SU-DHL-6 (cell line): Measurements from ENCODE around the gene ZBTB24.

Experiments used
- H2AFZ ChIP-seq: fragments of 200-600 bp; sonication (generic); 2 replicates; pipeline ENCODE4 v1.6.1; 2014; ENCODE audit warnings: low read depth, mild to moderate bottlenecking, moderate library complexity, mixed read lengths, antibody characterized with exemption, low read length; ENCODE audit not compliant: severe bottlenecking
- H3F3A ChIP-seq: fragments of 200-600 bp; shearing (Covaris generic); 2 replicates; pipeline ENCODE4 v1.6.0; 2016; ENCODE audit warnings: antibody characterized with exemption, mild to moderate bottlenecking; ENCODE audit not compliant: insufficient read depth
- H3K27ac ChIP-seq: fragments of 200-600 bp; sonication (generic); 2 replicates; pipeline ENCODE4 v1.5.1; 2016; ENCODE audit warnings: low read depth, mild to moderate bottlenecking, low read length, moderate library complexity, mixed read lengths
- H3K27me3 ChIP-seq: fragments of 200-600 bp; sonication (generic), shearing (Covaris generic); 2 replicates; pipeline ENCODE4 v1.6.0; 2014; ENCODE audit warnings: mild to moderate bottlenecking, low read length
- H3K36me3 ChIP-seq: fragments of 200-600 bp; sonication (generic); 2 replicates; pipeline ENCODE4 v1.6.1; 2014; ENCODE audit warnings: mild to moderate bottlenecking, low read length, mixed read lengths
- H3K4me2 ChIP-seq: fragments of 300-600, 200-600 bp; shearing (Covaris generic), sonication (generic); 2 replicates; pipeline ENCODE4 v1.6.0; 2014; ENCODE audit warnings: low read length, low read depth, mild to moderate bottlenecking; ENCODE audit not compliant: poor library complexity, severe bottlenecking
- H3K4me3 ChIP-seq: fragments of 200-600 bp; sonication (generic); 2 replicates; pipeline ENCODE4 v1.5.1; 2014; ENCODE audit warnings: antibody characterized with exemption, low read length, mild to moderate bottlenecking, mixed read lengths; ENCODE audit not compliant: insufficient read depth, poor library complexity, severe bottlenecking
- H3K79me2 ChIP-seq: fragments of 200-600 bp; sonication (generic); 2 replicates; pipeline ENCODE4 v1.6.1; 2014; ENCODE audit warnings: mild to moderate bottlenecking, low read length, moderate library complexity; ENCODE audit not compliant: insufficient read depth
- H3K9ac ChIP-seq: fragments of 200-600 bp; sonication (generic); 2 replicates; pipeline ENCODE4 v1.7.0; 2014; ENCODE audit warnings: mild to moderate bottlenecking, low read length
- H3K9me2 ChIP-seq: fragments of 200-600 bp; sonication (generic); replicated peaks from 2 replicates; pipeline ENCODE4 v1.6.1; 2014; ENCODE audit warnings: low read length; ENCODE audit not compliant: insufficient read depth
- H3K9me3 ChIP-seq: fragments of 200-600 bp; sonication (generic); 2 replicates; pipeline ENCODE4 v1.6.1; 2014; ENCODE audit warnings: low read length, mixed read lengths; ENCODE audit not compliant: insufficient read depth
- H4K20me1 ChIP-seq: fragments of 200-600 bp; sonication (generic); 2 replicates; pipeline ENCODE4 v1.6.1; 2014; ENCODE audit warnings: low read depth, mild to moderate bottlenecking, antibody characterized with exemption, low read length, moderate library complexity, mixed read lengths
- EZH2phosphoT487 ChIP-seq: fragments of 200-600 bp; sonication (generic), shearing (Covaris generic); conservative IDR thresholded peaks from 2 replicates; pipeline ENCODE4 v1.6.1; 2018; ENCODE audit warnings: mild to moderate bottlenecking, antibody characterized with exemption, low read length, moderate library complexity, mixed read lengths
- TF ChIP-seq, protein P1 (sequence below): fragments of 200-600 bp; sonication (generic); IDR thresholded peaks from one replicate; pipeline ENCODE4 v1.5.1; 2017; ENCODE audit warnings: antibody characterized with exemption, mild to moderate bottlenecking, low read length, moderate library complexity; ENCODE audit not compliant: insufficient read depth, poor library complexity, severe bottlenecking

Gene ZBTB24

DNA sequence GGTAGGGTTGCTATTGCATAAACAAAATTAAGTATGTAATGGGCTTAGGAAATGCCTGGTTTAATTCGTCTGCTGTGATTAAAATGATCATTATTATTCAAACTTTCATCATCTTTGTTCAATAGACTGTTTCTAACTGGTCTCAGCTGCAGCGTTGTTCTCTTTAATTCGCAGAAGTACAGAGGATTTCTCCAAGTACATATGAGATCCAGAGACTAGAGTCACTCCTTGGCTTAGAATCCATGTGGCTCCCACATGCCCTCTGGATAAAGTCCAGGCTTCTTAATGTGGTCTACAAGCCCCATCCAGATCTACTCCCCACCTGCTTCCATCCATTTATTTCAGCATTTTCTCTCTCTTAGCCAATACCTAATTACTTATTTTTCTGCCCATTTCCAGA lies 1.1 kb upstream of the ZBTB24 start:
- Histone ChIP-seq H3K36me3 (peaks cover 15% of the 10 kb centered on the region), H3K9ac (peak overlapping the region; percentile 60; the same call in 1 of the 2 replicates), H3K4me2 (peak overlapping the region; percentile 81), H3K79me2 (peaks cover 38% of the 10 kb centered on the region), H2AFZ (peak overlapping the region; percentile 96), H3K9me2 (no peaks in the 10 kb centered on the region), H3K27ac (no peak overlapping the region), H3K9me3 (no peaks in the 10 kb centered on the region), H3K27me3 (no peaks in the 10 kb centered on the region), H3K4me3 (no peak overlapping the region), H4K20me1 (peaks cover 2% of the 10 kb centered on the region; the same call in 1 of the 2 replicates), H3F3A (peaks cover 6% of the 10 kb centered on the region; the same call in 1 of the 2 replicates)
- no peak for TF ChIP-seq EZH2phosphoT487
- TF ChIP-seq, protein P1, sequence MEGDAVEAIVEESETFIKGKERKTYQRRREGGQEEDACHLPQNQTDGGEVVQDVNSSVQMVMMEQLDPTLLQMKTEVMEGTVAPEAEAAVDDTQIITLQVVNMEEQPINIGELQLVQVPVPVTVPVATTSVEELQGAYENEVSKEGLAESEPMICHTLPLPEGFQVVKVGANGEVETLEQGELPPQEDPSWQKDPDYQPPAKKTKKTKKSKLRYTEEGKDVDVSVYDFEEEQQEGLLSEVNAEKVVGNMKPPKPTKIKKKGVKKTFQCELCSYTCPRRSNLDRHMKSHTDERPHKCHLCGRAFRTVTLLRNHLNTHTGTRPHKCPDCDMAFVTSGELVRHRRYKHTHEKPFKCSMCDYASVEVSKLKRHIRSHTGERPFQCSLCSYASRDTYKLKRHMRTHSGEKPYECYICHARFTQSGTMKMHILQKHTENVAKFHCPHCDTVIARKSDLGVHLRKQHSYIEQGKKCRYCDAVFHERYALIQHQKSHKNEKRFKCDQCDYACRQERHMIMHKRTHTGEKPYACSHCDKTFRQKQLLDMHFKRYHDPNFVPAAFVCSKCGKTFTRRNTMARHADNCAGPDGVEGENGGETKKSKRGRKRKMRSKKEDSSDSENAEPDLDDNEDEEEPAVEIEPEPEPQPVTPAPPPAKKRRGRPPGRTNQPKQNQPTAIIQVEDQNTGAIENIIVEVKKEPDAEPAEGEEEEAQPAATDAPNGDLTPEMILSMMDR, result no peak

GRCh38 chr6:109483735-109484057 lies 677 bp upstream of the ZBTB24 start:
- Histone ChIP-seq H3K79me2 (peaks cover 42% of the 10 kb centered on the region), H3F3A (peaks cover 6% of the 10 kb centered on the region; the same call in 1 of the 2 replicates), H3K36me3 (peaks cover 16% of the 10 kb centered on the region), H3K4me3 (peak overlapping the region; percentile 58), H4K20me1 (peaks cover 5% of the 10 kb centered on the region; the same call in 1 of the 2 replicates), H3K9me3 (no peaks in the 10 kb centered on the region), H3K9ac (peak overlapping the region; percentile 60), H2AFZ (peak overlapping the region; percentile 96), H3K27ac (no peak overlapping the region), H3K4me2 (peak overlapping the region; percentile 81), H3K27me3 (no peaks in the 10 kb centered on the region), H3K9me2 (no peaks in the 10 kb centered on the region)
- TF ChIP-seq, protein P1, result no peak
- TF ChIP-seq EZH2phosphoT487, result no peak

DNA sequence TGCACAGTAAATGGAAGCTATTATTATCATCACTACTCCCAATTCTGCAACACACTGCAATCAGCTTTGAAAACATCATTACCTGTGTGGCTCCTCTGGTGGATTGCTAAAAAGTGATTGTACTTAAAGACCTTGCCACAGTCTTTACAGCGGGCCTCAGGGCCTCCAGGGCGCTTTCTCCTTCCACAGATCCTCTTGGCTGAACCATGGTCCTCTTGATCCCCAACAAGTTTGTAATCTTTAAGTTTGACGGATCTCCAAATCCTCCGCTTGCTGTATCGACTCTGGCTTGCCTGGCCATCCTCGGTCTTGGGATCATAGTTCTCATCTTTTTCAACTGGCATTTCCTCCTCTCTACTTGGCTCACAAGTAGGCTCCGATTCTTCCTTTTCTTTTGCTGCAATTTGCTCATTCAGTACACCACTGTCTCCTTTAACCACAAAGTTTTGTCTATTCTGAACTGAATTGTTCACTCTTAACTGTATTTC lies 2.0 kb downstream of the ZBTB24 start:
- Histone ChIP-seq H3K9me3 (no peaks in the 10 kb centered on the region), H3F3A (peaks cover 6% of the 10 kb centered on the region; the same call in 1 of the 2 replicates), H3K27ac (no peak overlapping the region), H3K36me3 (peaks cover 18% of the 10 kb centered on the region), H4K20me1 (peaks cover 19% of the 10 kb centered on the region; the same call in 1 of the 2 replicates), H3K9me2 (no peaks in the 10 kb centered on the region), H3K4me2 (peak overlapping the region; percentile 71), H2AFZ (no peak overlapping the region), H3K4me3 (peak overlapping the region; percentile 72), H3K27me3 (no peaks in the 10 kb centered on the region), H3K9ac (peak overlapping the region; percentile 98), H3K79me2 (peaks cover 69% of the 10 kb centered on the region)
- TF ChIP-seq, protein P1, result no peak
- no peak for TF ChIP-seq EZH2phosphoT487
